GM12864 (cell line): ENCODE measurements around the gene PSMD14.
A peak's percentile ranks its signal among the peaks of the same experiment; 100 is the strongest.

Experiments
- DNase-seq: peaks from one replicate; pipeline ENCODE4 v3.0.0-alpha.2; 2011; ENCODE audit warnings: low read depth
- H3K4me3 ChIP-seq: 2 replicates; pipeline ENCODE4 v1.5.1; 2011; ENCODE audit warnings: mild to moderate bottlenecking, low read depth, low read length, control low read depth
- TF ChIP-seq, protein P1 (sequence below): IDR thresholded peaks from 2 replicates; pipeline ENCODE4 v1.5.1; 2011; ENCODE audit warnings: low read depth, mild to moderate bottlenecking, moderate library complexity, low read length, control low read depth, inconsistent platforms; ENCODE audit errors: missing control alignments

PSMD14 gene

GRCh38 chr2:161420406-161421074, 112.3 kb downstream of the PSMD14 start:
- no peak for DNase-seq
- TF ChIP-seq, protein P1, sequence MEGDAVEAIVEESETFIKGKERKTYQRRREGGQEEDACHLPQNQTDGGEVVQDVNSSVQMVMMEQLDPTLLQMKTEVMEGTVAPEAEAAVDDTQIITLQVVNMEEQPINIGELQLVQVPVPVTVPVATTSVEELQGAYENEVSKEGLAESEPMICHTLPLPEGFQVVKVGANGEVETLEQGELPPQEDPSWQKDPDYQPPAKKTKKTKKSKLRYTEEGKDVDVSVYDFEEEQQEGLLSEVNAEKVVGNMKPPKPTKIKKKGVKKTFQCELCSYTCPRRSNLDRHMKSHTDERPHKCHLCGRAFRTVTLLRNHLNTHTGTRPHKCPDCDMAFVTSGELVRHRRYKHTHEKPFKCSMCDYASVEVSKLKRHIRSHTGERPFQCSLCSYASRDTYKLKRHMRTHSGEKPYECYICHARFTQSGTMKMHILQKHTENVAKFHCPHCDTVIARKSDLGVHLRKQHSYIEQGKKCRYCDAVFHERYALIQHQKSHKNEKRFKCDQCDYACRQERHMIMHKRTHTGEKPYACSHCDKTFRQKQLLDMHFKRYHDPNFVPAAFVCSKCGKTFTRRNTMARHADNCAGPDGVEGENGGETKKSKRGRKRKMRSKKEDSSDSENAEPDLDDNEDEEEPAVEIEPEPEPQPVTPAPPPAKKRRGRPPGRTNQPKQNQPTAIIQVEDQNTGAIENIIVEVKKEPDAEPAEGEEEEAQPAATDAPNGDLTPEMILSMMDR, result no peak
- H3K4me3 ChIP-seq, result no peak overlapping the region

DNA sequence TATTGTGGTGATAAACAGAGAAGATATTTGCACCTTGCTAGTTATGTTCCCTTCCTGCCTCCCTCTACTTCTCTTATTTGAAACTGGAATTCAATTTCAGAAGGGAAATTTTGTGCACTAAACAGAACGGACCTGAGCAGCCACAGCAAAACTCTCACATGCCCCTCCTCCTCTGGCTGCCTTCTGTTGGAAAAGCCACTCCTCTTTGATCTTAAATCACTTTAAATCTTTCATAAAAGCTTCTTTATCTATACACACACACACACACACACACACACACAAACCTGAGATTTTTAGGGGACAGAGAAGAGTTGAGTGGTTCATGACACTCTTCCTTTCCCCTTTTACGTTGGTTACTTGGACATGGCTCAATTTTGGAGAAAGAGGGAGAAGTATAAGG, 113.5 kb downstream of the PSMD14 start:
- TF ChIP-seq, protein P1, result no peak
- H3K4me3 ChIP-seq, result no peak overlapping the region
- DNase-seq, result no peak

GRCh38 chr2:161422816-161423403, 114.7 kb downstream of the PSMD14 start:
- no peak for DNase-seq
- TF ChIP-seq, protein P1, result no peak
- H3K4me3 ChIP-seq, result no peak overlapping the region

DNA sequence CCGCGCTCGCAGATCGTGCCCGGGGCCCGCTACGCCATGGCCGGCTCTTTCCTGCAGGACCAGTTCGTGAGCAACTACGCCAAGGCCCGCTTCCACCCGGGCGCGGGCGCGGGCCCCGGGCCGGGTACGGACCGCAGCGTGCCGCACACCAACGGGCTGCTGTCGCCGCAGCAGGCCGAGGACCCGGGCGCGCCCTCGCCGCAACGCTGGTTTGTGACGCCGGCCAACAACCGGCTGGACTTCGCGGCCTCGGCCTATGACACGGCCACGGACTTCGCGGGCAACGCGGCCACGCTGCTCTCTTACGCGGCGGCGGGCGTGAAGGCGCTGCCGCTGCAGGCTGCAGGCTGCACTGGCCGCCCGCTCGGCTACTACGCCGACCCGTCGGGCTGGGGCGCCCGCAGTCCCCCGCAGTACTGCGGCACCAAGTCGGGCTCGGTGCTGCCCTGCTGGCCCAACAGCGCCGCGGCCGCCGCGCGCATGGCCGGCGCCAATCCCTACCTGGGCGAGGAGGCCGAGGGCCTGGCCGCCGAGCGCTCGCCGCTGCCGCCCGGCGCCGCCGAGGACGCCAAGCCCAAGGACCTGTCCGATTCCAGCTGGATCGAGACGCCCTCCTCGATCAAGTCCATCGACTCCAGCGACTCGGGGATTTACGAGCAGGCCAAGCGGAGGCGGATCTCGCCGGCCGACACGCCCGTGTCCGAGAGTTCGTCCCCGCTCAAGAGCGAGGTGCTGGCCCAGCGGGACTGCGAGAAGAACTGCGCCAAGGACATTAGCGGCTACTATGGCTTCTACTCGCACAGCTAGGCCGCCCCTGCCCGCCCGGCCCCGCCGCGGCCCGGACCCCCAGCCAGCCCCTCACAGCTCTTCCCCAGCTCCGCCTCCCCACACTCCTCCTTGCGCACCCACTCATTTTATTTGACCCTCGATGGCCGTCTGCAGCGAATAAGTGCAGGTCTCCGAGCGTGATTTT, 115.5 kb downstream of the PSMD14 start:
- peak overlapping the region; percentile 22; the same call in 1 of the 2 replicates for H3K4me3 ChIP-seq
- TF ChIP-seq, protein P1, result no peak
- DNase-seq, result no peak

GRCh38 chr2:161424394-161424769, 116.2 kb downstream of the PSMD14 start:
- TF ChIP-seq, protein P1, result no peak
- H3K4me3 ChIP-seq, result no peak overlapping the region
- no peak for DNase-seq

- TF ChIP-seq, protein P1, result no peak
- H3K4me3 ChIP-seq, result no peak overlapping the region
- DNase-seq, result no peak
Observed at GRCh38 chr2:161424891-161425727, 116.9 kb downstream of the PSMD14 start.
